Measurements from ENCODE around the gene KIAA1755.

Gene KIAA1755

DNA sequence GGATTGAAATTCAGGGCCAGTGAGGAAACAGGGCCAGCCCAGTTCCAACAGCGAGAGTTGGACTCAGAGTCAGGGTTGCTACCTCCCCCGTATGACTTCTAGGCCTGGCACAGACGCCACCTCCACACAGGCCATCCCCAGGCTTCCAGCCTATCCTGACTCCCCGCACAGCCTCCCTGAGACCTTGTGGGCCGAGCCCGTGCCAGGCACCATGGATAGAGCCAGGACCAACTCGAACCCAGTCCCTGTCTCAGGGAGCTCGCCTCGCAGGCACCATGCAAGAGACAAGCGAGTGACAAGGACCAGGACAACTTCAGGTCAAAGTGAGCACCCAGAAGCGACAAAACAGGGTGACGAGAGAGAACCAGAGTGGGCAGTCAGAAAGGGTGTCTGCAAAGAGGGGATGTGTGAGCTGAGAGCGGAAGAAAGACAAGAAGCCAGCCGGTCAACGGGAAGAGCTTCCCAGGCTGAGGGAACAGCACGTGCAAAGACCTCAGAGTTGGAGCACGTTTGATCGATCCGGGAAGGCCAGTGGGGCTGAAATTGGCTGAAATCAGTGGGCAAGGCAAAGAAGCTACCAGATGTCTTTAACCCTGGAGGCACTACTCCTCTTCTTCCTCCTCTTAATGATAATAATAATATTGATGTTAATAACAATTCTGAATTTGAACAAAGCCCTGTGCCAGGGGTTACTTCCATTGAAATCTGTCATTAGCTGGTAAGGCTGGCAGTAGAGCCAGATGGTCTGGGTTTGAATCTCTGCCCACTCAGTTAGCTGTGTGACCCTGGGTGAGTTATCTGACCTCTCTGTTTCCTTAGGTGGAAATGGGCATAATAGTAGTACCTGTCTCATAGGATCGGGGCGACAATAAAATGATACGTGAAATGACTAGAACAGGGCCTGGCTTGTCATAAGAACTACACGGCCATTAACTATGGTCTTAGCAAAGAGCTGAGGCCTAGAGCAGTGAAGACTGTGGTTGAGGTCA lies 45.0 kb downstream of the KIAA1755 start:
- no peak overlapping the region for H3K4me3 ChIP-seq (ENCODE audit: low read depth, low read length)
- DNase-seq (ENCODE audit: low read depth) = no peak
- TF ChIP-seq, protein P1, sequence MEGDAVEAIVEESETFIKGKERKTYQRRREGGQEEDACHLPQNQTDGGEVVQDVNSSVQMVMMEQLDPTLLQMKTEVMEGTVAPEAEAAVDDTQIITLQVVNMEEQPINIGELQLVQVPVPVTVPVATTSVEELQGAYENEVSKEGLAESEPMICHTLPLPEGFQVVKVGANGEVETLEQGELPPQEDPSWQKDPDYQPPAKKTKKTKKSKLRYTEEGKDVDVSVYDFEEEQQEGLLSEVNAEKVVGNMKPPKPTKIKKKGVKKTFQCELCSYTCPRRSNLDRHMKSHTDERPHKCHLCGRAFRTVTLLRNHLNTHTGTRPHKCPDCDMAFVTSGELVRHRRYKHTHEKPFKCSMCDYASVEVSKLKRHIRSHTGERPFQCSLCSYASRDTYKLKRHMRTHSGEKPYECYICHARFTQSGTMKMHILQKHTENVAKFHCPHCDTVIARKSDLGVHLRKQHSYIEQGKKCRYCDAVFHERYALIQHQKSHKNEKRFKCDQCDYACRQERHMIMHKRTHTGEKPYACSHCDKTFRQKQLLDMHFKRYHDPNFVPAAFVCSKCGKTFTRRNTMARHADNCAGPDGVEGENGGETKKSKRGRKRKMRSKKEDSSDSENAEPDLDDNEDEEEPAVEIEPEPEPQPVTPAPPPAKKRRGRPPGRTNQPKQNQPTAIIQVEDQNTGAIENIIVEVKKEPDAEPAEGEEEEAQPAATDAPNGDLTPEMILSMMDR (IDR thresholded peaks at IDR 0.05; ENCODE audit: insufficient read depth, low read depth, low read length, missing control alignments) = no peak

DNA sequence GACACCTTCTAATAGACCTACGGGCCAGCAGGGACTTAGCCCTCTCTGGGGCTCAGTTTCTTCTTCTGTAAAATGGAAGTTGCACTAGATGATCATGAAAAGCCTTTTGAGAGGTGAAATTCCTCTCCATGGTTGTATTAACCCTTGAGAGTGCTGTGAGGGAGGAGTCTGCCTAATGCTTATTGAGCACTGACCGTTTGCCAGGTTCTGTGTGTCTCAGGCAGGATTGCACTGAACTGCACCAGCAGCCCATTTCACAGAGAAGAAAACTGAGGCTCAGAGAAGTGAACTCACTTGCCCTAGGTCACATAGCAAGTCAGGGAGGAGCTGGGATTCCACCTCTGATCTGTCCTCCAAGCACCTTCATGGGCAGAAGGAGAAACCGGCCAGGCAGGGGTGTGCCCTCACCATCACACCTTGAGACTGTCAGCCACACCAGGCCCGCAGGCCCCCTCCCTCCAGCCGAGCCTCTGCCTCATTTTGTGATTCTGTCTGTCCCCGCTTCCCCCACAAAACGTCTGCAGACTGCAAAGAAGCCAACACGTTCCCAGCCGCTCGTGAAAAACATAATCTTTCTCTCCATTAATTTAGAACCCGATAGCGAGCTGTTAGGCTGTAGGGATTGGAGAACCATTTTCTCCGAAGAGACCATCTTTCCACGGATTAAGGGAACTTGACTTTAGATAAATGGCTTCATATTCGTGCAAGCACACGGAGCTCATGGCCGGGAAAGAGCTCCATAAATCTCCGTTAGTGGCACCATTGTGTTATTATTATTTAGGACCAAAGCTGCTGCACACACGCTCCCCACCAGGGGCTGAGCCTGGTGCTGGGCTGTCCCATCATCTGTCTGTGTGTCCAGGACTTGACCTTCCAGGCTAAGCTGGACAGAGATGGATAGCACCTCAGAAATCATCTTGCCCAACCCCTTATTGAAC lies 46.0 kb downstream of the KIAA1755 start:
- no peak overlapping the region for H3K4me3 ChIP-seq (ENCODE audit: low read depth, low read length)
- DNase-seq (ENCODE audit: low read depth) = no peak
- TF ChIP-seq, protein P1 (IDR thresholded peaks at IDR 0.05; ENCODE audit: insufficient read depth, low read depth, low read length, missing control alignments) = no peak

DNA sequence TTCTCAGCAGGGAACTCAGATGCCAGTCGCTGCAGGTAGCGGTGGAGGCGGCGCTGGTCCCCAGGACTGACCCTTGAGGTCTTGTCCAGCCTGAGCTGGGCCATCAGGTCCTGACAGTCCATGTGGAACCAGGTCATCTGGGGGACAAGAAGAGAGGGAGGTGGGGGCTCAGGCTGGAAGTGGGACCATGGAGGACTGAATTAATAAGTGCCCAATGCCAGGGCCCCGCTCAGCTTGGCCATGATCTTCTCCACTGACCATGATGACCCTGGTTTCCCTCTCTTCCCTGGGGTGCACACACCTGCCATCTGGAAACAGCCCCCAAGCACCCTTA lies 47.0 kb downstream of the KIAA1755 start:
- TF ChIP-seq, protein P1 (IDR thresholded peaks at IDR 0.05; ENCODE audit: insufficient read depth, low read depth, low read length, missing control alignments) = no peak
- no peak for DNase-seq (ENCODE audit: low read depth)
- no peak overlapping the region for H3K4me3 ChIP-seq (ENCODE audit: low read depth, low read length)

DNA sequence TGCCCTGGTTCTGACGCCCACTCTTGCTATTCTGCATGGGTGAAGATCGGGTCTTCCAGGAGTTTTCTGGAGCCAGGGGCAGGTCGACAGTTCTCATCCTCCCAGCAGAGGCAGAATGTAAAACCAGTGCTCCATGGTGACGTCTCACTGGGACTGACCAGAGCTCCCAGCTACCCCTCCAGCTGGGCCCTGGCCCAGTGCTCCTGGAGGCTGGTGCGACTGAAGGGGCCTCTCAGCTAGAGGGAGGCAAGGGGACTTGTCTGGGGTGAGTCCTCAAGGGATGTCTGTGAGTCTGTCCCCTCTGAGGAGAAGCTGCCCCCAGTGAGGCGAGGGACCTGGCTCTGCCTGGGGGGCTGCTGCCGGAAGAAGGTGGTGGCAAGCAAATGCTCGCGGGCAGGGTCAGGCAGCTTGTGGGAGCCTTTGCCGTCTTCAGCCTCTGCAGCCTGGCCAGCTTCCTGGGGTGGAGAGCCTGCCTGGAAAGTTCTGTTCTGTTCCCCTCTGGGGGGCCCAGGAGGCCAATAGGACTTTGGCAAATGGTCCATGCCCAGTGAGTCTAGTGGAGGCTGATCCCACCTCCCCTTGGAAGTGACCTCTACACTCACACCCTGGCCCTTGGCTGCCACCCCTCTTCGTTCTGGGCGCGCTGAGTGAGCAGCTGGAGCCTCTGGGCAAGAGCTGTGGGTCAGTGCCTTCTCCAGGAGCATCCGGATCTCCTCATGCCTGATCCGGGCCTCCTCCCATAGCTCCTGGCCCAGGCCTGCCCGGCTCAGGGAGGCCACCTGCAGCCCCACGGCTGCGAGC lies 47.5 kb downstream of the KIAA1755 start:
- TF ChIP-seq, protein P1 (IDR thresholded peaks at IDR 0.05; ENCODE audit: insufficient read depth, low read depth, low read length, missing control alignments) = no peak
- no peak for DNase-seq (ENCODE audit: low read depth)
- H3K4me3 ChIP-seq (ENCODE audit: low read depth, low read length) = no peak overlapping the region

DNA sequence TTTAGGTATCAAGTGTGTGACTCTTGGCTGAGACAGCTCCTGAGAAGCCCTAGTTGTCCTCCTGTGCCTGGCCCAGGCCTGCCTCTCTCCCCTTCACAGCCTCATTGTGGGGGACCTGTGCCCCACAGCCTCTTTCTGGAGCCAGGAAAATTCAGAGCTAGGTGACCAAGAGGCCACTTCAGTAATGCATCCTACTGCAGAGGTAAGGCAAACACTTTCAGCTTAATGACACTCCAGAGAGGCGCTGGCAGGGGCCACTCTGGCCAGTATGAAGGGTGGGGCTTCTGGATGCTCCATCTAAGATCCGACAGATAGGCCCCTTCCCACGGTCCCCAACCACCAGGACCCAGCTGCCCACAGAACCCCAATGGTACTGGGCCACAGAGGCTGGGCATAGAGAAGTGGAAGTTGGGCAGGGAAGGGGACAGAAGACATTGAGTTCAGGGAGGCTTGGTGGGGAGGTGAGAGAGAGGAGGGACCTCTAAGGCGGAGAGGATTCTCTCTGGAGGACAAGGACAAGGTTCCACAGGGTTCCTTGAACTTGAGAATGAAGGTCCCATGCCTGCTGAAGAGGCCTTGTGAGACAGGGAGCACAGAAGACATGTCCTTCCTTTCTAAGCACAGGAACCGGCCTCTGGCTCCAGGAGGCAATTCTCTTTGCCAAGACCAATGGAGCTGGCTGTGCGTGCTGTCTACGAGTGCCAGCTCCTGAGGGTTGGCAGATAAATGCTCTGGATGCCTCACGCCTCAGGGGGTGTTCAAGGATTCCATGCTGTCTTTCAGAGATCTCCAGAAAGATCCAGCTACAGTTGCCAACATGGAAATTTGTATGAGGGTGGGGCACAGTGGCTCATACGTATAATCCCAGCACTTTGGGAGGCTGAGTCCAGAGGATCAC lies 49.1 kb downstream of the KIAA1755 start:
- DNase-seq (ENCODE audit: low read depth) = no peak
- TF ChIP-seq, protein P1 (IDR thresholded peaks at IDR 0.05; ENCODE audit: insufficient read depth, low read depth, low read length, missing control alignments) = no peak
- no peak overlapping the region for H3K4me3 ChIP-seq (ENCODE audit: low read depth, low read length)
